ENCODE results near the gene RNF181.
"Not testable (repeated sequence)": the region's sequence is repeated elsewhere in the genome, so short reads cannot be mapped to it uniquely, and the experiment has no call there.

RNF181 gene

DNA sequence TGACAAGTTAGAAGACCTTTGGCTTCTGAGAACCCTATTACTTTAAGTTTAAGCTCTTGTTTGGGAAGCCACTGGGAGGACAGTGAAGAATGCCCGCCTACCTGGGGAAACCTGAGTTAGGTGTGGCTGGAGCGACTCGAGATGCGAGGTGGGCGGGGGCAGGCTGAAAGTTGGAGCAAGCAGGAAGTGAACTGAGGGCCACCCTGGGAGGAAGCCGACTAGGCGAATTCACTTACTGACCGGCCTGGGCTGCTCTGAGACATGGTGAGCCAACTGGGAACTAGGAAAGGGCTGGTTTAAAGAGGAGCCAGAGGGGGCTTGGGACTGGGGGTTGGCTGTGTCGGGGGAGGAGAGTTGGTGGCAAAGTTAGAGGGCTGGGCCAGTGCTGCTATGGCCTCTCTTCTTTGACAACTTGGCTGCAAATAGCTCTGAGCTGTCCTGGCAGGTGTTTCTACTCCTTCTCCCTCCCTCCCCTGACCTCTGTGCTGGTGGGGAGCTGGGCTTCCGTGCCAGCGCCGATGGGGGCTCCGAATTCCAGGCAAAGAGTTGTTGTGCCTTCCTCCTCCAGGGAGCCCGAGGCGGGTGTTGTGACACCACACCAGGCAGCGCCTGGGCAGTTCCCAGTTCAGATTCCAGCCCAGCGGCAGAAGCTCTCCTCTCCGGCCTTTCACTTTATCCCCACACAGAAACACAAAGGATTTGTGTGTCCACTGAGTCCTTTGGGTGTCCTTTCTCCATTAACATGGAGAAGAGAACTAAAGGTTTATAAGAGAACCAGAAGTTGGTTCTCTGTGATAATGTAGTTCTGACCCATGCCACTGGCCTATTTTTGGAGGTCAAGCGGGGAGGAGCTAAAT is 17.9 kb upstream of the RNF181 start, which contains the start of gene VAMP8:
Gene VAMP8, plus strand, starts transcription at position 201 of the 857 bp plus-strand sequence. Its CDS starts 61 bp downstream, at position 262.
- DNase-seq: peak; percentile 56

DNA sequence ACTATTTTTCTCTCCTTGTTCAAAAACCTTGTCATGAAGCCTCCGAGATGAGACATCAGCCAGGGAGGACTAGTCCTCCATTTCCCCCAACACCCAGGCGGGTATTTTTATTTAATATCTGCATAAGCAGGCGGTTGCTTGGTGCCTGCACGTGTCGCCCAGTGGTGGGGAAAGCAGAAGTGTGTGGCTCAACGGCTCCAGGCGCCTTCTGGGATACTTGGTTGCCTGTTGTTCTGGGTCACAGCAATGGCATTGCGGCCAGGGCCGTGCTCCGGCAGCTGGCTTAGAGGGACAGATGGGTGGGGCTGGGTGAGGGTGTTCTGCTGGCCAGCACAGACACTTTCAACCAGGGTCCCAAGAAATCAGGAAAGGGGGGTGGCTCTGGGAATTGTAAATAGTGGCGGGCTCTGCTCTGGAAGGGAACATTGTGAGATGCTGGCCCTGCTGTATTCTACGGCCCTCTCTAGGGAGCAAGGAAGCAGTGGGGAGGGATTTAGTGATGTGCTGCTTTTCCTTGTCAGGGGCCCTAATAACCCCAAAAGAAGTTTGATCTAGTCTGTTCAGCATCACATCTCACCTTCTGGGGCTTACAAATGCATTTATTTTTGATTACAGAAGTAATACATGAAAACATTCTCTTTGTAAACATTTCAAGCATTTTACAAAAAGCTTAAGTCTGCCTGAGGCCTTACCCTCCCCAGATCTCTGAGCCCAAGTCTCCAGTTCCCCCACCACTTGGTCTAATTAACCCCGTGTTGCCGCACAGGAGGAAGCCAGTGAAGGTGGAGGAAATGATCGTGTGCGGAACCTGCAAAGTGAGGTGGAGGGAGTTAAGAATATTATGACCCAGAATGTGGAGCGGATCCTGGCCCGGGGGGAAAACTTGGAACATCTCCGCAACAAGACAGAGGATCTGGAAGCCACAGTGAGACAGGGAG is 17.0 kb upstream of the RNF181 start:
- DNase-seq: peak; percentile 65

DNA sequence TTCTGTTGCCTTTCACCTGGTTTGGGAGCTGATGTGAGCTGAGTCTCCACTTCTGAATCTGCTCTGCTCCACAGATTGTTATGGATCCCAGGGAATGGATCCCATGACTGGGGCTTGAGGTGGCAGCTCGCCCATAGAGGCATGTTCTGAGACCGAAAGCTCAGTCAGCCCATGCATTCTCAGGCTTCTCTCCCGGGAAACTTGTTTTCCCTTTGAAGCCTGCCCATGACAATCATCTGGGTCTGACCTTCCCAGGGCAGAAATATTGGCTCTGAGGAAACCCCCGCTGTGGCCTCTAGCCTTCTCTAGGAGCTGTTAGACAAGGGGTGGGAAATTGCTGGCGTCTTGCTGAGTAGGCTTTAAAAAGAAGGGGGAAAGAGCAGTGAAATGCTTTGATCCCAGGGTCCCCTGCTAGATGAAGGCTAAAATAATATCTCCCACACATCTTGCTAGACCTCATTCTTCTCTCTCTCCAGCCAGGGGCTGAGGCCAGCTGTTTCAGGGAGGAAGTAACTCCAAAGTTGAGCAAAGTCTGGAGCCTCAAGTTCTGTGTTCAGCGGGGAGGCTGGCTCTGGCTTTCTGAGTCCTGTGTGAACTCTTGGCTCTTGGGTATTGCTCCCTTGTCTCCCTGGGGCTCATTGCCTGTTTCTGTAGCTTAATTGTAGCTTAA is 16.1 kb upstream of the RNF181 start:
- no peak for DNase-seq

DNA sequence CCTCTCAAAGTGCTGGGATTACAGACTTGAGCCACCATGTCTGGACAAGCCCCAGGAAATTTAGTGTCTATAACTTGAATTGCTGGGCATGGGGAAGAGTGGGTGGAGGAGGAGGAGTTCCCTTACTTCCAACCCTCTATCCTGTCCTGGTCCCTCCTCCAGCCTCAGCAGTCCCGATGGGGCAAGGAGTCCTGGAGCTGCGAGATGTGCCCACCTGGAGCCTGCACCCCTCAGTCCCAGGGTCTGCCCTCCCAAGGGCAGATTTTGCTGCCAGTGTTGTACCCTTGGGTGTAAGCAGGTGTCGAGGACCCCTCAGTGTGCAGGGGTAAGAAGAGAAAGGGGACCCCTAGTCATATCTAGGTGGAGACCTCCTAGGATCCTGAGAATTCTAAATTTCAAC is 15.3 kb upstream of the RNF181 start:
- DNase-seq: no peak

GRCh38 chr2:85582492-85582891 is 13.1 kb upstream of the RNF181 start:
- DNase-seq: no peak

GRCh38 chr2:85583667-85584353 is 11.7 kb upstream of the RNF181 start:
- no peak for DNase-seq

- DNase-seq: no peak
Measured at GRCh38 chr2:85584354-85584856, 11.1 kb upstream of the RNF181 start, which contains the start of gene VAMP5. Gene VAMP5 (plus strand): TSS chr2:85584431. CDS start chr2:85584491, 60 bp downstream.

- DNase-seq: no peak
Measured at GRCh38 chr2:85584857-85585780, 10.4 kb upstream of the RNF181 start.

DNA sequence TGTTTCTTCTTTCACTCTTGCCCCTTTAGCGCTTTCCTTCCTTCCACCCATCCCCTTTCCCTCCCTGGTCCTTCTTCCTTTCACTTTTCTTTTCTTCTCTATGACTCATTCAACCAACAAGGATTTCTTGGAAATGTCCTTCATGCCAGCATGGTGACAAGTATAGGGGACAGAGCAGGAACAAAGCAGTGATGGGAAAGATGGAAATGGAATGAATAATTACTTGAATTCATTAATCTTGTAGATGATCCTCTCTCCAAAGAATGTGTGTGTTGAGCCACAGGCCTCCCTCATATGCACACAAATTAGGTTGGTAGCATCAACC is 9.8 kb upstream of the RNF181 start:
- no peak for DNase-seq

DNA sequence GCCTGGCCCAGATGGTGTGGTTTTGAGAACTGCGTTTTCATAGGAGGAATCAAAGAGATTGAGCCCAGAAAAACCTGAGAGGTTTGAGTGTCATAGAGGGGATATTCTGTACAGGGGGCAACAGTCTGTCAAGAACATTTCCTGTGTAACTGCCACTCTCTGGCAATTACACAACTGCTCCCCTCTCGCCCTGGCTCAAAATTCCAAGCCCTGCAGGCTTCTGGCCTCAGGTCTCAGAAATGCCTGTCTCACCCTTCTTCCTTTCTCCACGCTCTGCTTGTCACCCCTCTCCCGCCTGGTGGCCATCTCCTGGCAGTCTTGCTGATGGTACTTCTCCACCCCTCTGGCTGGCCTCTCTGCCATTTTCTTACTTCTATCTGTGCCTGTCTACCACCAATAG is 7.3 kb upstream of the RNF181 start:
- DNase-seq: no peak

DNA sequence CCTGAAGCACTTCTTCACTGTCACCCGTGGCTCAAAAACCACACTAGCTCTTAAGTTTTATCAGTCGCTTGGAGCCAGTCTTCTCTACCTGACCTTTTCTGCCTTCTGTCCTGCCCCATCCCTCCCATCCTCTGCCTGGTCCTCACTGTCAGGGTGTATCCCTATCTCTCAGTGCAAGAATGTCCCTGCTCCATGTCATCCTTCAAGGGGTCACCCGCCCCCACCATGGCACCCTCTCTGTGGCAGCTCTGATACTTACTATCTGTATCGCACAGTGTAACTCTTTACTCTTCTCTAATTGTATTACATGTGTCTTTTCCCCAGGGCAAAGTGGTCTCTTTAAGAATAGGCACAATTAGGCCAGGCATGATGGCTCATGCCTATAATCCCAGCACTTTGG is 6.9 kb upstream of the RNF181 start:
- no peak for DNase-seq

DNA sequence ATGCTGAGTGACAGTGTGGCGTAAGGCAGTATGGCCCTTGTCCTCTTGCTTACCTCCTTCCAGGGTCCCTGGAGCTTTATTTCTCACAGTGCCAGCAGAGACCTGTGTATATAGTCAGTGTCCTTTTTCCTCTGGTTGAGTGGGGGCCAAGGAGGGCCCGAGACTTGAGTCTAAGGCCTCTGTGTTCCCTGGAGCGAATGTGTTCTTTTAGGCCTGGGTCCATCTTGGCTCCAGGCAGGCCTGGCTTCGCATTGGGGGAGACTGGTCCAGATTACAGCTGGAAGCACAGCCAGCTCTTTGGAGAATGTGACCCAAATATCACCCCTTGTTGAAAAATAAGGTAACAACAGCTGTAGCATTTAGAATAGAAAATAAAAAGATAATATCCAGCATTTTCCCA is 6.4 kb upstream of the RNF181 start:
- DNase-seq: no peak

DNA sequence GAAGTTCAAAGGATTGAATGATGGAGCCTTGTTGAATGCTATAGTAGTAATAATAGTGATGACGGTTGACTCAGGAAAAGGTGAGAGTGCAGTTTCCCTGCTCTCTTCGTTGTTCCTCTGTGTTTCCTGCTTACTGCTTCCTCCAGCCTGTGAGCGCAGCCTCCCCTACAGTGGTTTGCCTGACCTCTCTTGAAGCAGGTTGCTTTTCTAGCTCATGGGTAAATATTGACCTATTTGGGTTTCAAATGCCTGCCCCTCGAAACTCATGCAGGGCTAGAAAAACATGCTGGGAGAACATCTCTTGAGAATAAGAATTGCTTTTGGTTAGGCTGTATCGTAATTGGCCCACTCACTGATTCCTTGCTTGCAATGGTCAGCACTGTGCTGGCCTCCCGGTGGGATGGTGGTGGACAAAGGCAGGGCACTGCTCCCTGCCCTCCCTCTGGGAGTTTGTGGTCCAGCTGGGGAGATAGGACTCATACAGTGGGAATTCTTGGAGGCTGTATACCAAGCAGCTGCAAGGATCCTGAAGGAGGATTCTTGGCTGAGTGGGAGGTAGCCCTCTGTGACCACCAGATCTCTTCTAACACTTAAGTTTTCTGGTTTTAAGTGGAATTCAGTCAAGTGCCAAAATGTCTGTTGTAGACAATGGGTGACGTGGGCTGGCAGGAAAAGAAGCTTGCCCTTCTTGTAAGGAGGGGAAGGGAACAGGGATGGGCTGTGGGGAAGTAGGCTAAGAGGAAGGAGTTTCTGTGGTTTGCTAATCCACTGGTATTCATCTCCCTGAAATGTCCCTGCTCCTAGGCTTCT is 5.4 kb upstream of the RNF181 start:
- DNase-seq: no peak

DNA sequence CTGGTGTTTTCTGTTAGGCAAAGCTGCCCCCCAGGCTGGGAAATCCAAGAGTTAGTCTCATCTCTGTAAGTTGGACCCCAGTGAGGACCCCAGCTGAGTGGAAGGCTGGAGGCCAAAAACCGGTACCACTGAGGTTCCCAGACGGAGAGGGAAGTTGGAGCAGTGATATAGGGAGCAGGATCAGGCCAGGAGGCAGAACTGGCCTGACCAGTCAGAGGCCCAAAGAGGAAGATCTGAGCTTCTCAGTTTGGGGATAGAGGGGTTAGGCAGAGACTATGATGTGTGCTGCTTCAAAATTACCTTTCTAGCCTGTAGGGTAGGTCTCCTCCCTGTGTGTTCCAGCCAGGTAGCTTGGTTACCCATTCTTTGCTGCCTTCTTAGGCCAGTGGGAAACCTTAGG is 4.6 kb upstream of the RNF181 start:
- no peak for DNase-seq

DNA sequence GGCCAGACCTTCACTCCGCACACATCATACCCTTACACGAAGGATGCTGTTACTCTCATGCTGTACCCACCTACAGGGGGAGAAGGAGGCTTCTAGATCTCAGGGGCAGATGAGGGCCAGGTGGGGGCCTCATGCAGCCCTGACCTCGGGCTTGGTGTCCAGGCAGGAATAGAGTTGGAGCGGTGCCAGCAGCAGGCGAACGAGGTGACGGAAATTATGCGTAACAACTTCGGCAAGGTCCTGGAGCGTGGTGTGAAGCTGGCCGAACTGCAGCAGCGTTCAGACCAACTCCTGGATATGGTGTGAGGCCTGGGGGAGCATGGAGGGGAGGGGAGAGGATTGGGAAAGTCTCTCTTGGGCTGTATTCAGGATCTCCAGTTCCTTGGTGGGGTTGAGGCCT is 4.0 kb upstream of the RNF181 start:
- no peak for DNase-seq

GRCh38 chr2:85592299-85592698 is 3.2 kb upstream of the RNF181 start:
- not testable (repeated sequence) for DNase-seq

DNA sequence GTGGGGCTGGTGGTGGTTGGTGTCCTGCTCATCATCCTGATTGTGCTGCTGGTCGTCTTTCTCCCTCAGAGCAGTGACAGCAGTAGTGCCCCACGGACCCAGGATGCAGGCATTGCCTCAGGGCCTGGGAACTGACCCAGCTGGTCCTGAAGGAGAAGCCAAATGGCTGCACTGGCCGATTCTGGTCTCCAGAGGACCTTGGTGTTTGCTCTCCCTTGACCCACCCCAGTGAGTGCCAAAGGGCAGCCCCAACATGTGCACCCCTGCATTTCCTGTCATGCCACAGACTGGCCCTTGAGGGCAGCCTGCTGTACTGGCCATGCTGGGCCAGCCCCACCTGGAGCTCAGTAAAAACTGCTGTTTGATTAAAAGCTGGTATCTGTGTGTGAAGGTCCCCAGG is 2.5 kb upstream of the RNF181 start:
- no peak for DNase-seq

DNA sequence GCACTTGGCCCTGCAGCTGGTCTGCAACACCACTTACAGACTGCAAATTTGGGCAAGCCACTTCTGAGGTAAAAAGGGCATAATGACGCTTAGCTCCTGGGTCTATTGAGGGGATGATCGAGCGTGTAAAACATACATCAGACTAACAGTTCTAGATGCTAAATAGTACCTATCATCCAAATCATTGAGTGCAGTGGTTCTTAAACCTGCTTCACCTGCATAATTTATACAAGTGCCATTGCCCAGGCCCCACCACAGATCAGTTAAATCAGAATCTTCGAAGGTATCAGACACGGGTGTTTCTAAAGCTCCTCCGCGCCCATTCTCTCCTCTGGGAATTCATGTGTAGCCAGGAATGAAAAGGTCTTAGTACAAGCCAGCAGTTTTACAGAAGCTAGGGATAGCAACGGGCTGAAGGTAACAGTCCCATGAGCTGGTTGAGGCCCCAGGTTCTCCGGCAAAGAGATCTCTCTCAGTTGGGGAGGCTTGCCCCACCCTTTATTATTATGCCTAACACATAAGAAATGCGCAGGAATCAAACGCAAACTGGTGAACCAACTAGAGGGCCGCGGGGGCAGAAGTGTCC is 737 bp upstream of the RNF181 start:
- DNase-seq: no peak

DNA sequence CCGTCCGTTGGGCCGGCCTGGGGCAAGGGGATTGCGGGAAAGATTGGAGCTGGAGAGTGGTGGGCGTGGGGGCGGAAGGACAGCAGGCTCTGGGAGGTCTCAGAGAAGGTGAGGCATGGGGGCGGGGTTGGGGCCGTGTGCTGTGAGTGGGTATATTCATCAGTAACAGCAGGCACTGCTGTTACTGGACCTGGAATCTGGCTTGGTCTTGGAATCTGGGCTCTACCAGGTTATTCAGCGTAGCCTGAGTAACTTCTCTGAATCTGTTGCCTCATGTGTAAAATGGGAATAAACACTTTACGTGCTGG is 435 bp downstream of the RNF181 start:
- no peak for DNase-seq

- DNase-seq: no peak
Measured at GRCh38 chr2:85596486-85597143, 1.1 kb downstream of the RNF181 start.
